HG02970 (cell line): ENCODE results near the gene TNRC6B.
"Not testable (repeated sequence)": the region's sequence is repeated elsewhere in the genome, so short reads cannot be mapped to it uniquely, and the experiment has no call there.

Experiments
- ATAC-seq: cut with Tn5 transposase; IDR thresholded peaks from one replicate; pipeline ENCODE4 v1.9.1; 2021; ENCODE audit warnings: mild to moderate bottlenecking, moderate library complexity, moderate number of reproducible peaks; ENCODE audit not compliant: unreplicated experiment, low FRiP score

TNRC6B gene

DNA sequence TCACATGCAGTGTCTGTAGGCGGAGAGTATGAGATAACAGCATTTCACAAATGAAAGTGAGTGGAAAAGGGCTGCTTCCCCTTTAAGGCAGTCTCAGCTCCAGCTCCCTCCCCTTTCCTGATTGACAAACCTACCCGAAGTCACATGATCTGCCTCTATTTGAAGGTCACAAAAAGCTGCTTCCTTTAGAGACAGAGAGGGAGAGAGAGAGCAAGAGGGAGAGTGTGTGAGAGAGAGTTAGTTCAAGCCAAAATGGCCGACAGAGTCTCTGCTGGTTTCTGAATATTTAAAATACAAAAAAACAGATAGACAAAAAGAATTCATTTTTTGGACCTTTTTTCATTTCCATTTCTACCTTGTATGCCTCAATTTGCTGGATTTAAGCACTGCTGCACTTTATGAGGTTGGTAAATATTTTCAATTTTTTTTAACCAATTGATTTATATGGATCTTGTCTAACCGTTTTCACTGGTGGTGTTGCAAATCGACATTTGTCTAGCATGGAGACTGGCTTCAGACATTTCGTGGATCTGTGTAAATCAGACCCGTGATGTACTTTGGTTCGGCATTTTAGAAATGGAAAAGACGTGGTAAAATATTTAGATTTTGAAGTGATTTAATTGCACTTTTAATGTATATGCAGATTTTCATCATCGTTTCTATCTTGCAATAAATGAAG is at the start of gene TNRC6B:
Gene TNRC6B (plus strand): TSS at position 188 of the 679 bp plus-strand sequence. CDS start 211 bp downstream, at position 399.
- ATAC-seq: peak; percentile 76

GRCh38 chr22:40128989-40129388 is 48.7 kb upstream of the TNRC6B start:
- no peak for ATAC-seq

DNA sequence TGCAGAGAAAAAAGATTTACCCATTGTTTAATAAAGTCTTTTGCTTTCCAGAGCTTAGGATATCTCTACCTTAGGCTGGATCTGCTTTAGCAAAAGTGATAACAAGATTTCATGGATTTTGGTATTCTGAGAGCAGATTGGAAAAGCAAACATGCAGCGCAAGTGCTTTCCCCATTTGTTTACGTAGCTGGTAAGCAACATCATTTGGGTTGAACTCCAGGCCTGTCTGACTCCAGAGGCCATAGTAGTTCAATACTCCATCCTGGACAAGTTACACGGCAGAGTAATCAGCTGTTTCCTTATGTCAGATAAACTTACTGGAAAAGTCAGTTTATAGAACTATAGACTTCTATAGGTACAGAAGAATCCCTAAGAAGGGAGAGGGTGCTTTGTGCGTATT is 40.6 kb upstream of the TNRC6B start:
- ATAC-seq: no peak

- ATAC-seq: no peak
Observed at GRCh38 chr22:40138866-40139265, 38.9 kb upstream of the TNRC6B start.

- ATAC-seq: no peak
Observed at GRCh38 chr22:40147388-40148176, 30.1 kb upstream of the TNRC6B start.

DNA sequence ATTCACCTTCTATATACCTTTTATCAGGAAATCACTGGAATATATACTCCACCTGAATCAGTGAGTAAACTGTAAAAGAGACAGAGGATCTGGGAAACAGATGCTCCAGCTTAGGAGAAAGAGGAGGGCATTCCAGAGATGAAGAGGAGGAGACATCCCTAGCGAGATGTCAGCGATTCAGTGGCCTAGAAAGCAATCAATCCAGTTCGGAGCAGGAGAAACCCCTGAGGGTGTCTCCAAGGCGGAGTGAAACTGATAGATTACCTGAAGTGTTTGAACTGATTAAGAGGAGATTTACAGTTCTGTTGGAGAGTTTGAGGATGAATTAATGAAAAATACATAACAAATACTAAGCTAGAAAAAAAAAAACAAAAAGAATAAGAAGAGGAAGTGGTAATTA is 24.5 kb upstream of the TNRC6B start:
- no peak for ATAC-seq

DNA sequence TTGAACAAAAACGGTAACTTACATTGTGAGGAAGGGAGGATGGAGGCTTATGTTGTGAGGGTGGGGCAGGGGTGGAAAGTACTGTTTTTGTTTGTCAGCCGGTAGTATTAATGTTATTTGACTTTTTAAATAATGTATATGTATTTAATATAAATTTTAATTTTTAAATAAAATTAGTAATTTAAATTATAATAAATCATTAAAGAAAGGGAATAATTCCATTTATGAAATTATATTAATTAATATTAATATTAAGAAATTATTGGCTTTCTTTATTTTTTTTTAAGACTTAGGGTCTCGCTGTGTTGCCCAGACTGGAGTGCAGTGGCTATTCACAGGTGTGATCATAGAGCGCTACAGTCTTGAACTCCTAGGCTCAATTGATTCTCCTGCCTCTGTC is 24.0 kb upstream of the TNRC6B start:
- ATAC-seq: no peak

DNA sequence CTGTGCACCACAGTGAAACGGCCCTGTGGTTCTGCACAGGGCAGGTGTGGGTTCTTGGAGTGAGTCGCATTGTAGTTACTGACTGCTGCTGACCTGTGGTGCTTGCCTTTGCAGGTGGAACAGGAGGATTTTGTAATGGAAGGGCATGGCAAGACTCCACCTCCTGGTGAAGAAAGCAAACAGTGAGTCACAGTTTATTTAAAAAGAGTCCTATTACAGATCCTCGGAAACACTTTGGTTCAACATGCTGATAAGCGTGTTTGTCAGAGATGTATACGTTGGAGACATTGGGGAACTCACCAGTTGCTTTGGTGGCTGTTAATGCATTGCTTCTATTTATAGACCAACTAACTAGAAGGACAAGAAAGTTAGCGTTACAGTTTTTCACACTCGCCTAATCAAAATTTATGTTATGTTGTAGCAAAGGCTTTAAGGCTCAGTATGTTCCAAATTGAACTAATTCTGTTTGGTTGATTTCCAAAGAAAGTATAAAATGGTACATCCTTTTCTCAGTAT is 21.7 kb upstream of the TNRC6B start:
- ATAC-seq: no peak

DNA sequence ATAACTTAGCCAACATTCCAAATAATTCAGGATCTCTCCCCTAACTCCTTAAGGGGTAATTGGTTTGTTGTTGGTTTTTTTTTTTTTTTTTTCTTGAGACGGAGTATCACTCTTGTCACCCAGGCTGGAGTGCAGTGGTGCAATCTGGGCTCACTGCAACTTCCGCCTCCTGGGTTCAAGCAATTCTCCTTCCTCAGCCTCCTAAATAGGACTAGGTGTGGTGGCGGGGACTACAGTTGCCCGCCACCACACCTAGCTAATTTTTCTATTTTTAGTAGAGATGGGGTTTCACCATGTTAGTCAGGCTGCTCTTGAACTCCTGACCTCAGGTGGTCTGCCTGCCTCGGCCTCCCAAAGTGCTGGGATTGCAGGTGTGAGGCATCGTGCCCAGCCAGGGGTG is 21.0 kb upstream of the TNRC6B start:
- ATAC-seq: not testable (repeated sequence)

DNA sequence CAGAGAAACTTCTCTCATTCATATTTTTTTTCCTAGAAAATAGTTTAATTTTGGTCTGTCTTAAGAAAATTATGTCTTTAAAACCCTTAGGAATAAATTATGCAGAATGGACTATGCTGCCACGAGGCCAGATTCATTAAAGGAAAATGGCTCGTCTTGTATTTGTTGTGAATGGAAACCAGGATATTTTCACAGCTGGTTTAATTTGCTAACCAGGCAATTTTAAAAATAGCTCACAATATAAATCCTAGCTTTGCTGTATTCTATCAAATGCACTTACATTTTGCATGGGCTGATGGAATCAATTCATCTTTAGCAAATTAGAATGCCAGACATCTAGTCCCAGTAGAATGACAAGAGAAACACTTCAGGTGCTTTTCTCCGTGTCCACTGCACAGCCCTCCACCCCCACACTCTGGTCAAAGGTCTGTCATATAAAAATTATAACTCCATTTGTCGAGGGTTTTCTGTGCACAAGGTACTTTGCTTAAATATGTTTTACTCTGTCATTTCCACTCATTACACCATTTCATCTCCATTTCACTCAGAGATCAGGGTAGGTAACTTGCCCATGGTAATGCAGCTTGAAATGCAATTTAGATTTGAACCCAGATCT is 20.3 kb upstream of the TNRC6B start:
- no peak for ATAC-seq

DNA sequence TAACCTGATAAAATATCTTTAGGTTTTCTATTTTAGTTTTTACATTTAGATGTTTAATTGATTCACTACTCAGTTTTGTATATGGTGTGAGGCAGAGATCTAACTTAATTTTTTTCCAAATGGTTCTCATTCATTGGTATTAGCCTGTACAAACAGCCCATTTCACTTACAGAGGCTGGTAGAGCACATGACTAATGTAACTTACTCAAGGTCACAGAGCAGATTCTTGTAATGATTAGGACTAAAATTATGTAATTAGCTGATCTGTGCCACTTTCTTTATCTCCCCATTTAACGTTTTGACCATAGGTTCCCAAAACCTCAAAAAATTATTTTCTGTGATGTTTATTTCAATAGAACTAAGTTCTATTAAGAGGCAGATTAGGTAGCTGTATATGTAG is 16.5 kb upstream of the TNRC6B start:
- ATAC-seq: no peak

- ATAC-seq: not testable (repeated sequence)
Observed at GRCh38 chr22:40165537-40165936, 12.2 kb upstream of the TNRC6B start.

DNA sequence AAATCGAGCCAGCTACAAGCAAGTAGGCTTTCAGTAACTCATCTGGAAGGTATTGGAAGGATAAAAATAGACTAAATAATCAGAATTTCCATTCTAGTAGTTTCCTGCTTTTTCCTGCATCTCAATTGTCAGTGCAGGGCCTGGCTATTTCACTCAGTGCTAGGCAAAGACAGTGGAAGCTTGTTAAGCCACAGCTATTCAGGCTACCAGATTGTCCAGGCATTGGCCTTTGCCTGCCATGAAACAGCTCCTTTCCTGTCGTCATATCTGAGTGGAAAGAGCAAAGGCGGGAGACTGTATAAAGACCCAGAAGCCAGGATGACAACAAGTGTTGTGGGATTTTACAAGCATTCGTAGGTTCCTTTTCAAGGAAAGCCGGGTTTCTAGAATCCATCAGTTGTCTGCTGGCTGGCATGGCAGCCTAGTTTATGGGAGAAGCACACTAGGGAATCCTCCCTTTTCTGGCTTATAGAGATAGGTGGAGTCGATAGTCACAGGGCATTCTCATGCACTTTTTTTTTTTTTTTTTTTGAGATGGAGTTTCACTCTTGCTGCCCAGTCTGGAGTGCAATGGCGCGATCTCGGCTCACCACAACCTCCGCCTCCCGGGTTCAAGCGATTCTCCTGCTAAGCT is 2.0 kb upstream of the TNRC6B start:
- no peak for ATAC-seq

- ATAC-seq: no peak
Observed at GRCh38 chr22:40176921-40177737, 596 bp upstream of the TNRC6B start.

DNA sequence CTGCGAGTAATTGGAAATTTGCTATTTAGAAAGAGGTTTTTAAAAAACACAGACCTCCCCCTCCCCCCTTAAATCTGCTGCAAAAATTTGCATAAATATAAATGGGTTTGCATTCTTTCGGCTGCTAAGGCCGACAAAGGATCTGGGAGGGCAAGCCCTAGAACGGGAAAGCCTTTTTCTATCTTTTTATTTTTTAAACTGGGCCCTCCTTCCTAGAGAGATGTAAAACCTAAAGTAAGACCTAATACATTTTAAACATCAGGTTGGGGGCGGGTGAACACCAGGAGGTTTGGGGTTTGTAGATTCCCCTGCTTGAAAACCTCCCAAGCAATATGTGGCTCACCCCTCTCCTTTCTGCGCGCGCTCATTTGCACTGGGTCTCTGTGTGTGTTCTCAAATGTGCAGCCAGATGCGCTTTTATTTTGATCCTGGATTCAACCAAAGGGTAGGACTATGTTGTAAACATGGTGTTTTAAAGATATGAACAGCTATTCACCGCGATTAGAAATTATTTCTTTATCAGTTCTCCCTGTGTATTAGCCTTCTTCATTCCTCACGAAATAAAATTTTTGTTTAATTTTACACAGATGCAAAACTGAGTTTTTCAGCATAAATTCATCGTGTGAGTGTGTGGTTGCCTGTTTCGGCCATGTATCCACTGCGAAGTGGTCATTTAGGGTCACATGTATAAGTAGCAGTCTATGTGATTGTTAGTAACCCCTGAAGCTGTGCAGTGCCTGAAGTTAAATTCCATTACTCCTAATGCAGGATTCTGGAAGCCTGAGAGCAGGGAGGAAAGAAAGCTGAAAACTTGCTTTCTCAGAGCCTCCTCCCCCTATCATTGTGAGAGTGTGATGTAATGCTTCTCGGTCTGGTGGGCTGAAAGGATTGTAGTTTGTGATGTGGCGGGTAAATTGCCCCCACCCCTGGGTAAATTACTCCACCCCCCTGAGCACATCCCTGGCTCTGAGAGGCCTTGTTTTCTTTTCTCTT is 988 bp downstream of the TNRC6B start:
- ATAC-seq: no peak

DNA sequence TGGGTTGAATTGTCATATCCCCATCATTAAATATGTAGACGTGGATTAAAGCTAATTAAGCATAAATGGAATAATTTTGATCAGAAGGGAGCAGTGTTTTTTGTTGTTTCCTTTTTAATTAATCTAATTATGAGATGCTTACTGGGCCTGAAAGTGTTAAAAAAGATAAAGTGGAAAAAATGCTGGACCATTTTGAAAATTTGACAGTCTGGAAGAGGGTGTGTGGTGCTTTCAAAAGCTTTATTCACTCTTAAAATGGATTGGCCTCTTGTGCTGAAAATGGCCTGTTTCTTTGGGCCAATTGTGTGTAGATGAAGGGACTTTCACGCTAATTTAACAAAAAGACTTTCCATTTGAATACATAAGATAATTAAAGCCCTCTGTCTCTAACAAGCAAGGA is 1.8 kb downstream of the TNRC6B start:
- ATAC-seq: no peak

- no peak for ATAC-seq
Observed at GRCh38 chr22:40180403-40180802, 2.7 kb downstream of the TNRC6B start.

- ATAC-seq: no peak
Observed at GRCh38 chr22:40181323-40181722, 3.6 kb downstream of the TNRC6B start.
